HCT116 (cell line): ENCODE results near the gene USP47. TPM values are rescaled to one million over a fixed set of nuclear protein-coding genes. Genes with fewer than 3 reads are reported as not detected.

Source experiments
- ATAC-seq: fragments of 200-7000 bp; cut with Tn5 transposase; 2 replicates; pipeline ENCODE4 v1.9.1; 2020; ENCODE audit warnings: mild to moderate bottlenecking, moderate library complexity
- Bru-seq: library from RNA; stranded (reverse); fragments of 400-500 nt; gene quantifications from one replicate; lab custom pipeline; 2021; lab: Mats Ljungman, UMichigan
- BruChase-seq, 2 experiments: library from RNA; stranded (reverse); fragments of 400-500 nt; gene quantifications; one replicate each; lab custom pipeline; 2021; lab: Mats Ljungman, UMichigan
- BruUV-seq: library from RNA; stranded (reverse); fragments of 400-500 nt; replicated peaks from 2 replicates; lab custom pipeline; 2021; lab: Mats Ljungman, UMichigan
- CTCF ChIA-PET: fragments of 300-600 bp; sonication (Branson Sonifier 250); formaldehyde crosslinking; loops from one replicate; lab custom pipeline; 2021; ENCODE audit warnings: antibody characterized with exemption; lab: Charles Lee
- POLR2A ChIA-PET: fragments of 300-600, 350-600 bp; sonication (Branson Sonifier 250); formaldehyde crosslinking; loops from one replicate; lab custom pipeline; 2021; ENCODE audit warnings: antibody characterized with exemption; lab: Charles Lee
- RAD21 ChIA-PET, 2 experiments: fragments of 300-600 bp; sonication (Branson Sonifier 250); formaldehyde crosslinking; loops; one replicate each; lab custom pipeline; 2023; ENCODE audit warnings: low total read pairs in 2 of 2; ENCODE audit not compliant: uncharacterized antibody in 2 of 2, unreplicated experiment in 2 of 2, low non-redundant PET in 1 of 2; lab: Charles Lee
- DNase-seq: peaks from one replicate; pipeline ENCODE4 v3.0.0-alpha.2; 2010; ENCODE audit warnings: low read depth, low spot score
- H2AFZ ChIP-seq: fragments of 200-600 bp; shearing (Covaris generic), sonication (generic); 2 replicates; pipeline ENCODE4 v1.6.1; 2017; ENCODE audit warnings: low read depth, mixed run types, mixed read lengths, antibody characterized with exemption, low read length; ENCODE audit not compliant: poor library complexity, severe bottlenecking
- H3K27ac ChIP-seq: 2 replicates; pipeline ENCODE4 v1.5.1; 2012; ENCODE audit warnings: low read depth, low read length
- H3K27me3 ChIP-seq: fragments of 200-600 bp; sonication (generic); 2 replicates; pipeline ENCODE4 v1.6.1; 2016; ENCODE audit warnings: mixed run types, low read length, mixed read lengths; ENCODE audit not compliant: insufficient read depth
- H3K36me3 ChIP-seq, 2 experiments: fragments of 200-500 bp in 1 of 2; fragments of 200-600 bp in 1 of 2; sonication (Bioruptor generic) in 1 of 2; sonication (generic) in 1 of 2; 2 replicates each; pipeline versions ENCODE4 v1.5.1 to v1.6.1; 2014 to 2016; ENCODE audit warnings: low read length in 2 of 2, inconsistent platforms in 1 of 2, mixed read lengths in 1 of 2, mixed run types in 1 of 2; ENCODE audit not compliant: insufficient read depth in 2 of 2, control insufficient read depth in 1 of 2
- H3K4me1 ChIP-seq, 2 experiments: fragments of 200-600 bp in 1 of 2; sonication (generic) in 1 of 2; 2 replicates each; pipeline versions ENCODE4 v1.5.1 to v1.6.1; 2012 to 2017; ENCODE audit warnings: low read length in 2 of 2, inconsistent platforms in 1 of 2, mild to moderate bottlenecking in 1 of 2, mixed read lengths in 1 of 2, mixed run types in 1 of 2, moderate library complexity in 1 of 2; ENCODE audit not compliant: insufficient read depth in 2 of 2, control insufficient read depth in 1 of 2
- H3K4me2 ChIP-seq: fragments of 200-600 bp; sonication (generic); 2 replicates; pipeline ENCODE4 v1.6.1; 2017; ENCODE audit warnings: mixed run types, low read length, mixed read lengths
- H3K4me3 ChIP-seq, 2 experiments: fragments of 200-600 bp in 1 of 2; sonication (generic) in 1 of 2; replicated peaks in 1 of 2; 2 replicates each; pipeline ENCODE4 v1.5.1; 2011 to 2016; ENCODE audit warnings: low read length in 2 of 2, control low read depth in 1 of 2, low read depth in 1 of 2, mild to moderate bottlenecking in 1 of 2, mixed read lengths in 1 of 2, mixed run types in 1 of 2
- H3K79me2 ChIP-seq: fragments of 200-600 bp; sonication (generic); 2 replicates; pipeline ENCODE4 v1.6.1; 2017; ENCODE audit warnings: mild to moderate bottlenecking, mixed run types, low read length, moderate library complexity, mixed read lengths; ENCODE audit not compliant: insufficient read depth
- H3K9ac ChIP-seq: fragments of 200-600 bp; sonication (generic); 2 replicates; pipeline ENCODE4 v1.6.1; 2016; ENCODE audit warnings: low read length, mixed read lengths
- H3K9me2 ChIP-seq: fragments of 200-600 bp; sonication (generic), shearing (Covaris generic); 2 replicates; pipeline ENCODE4 v1.6.1; 2017; ENCODE audit warnings: mixed run types, mild to moderate bottlenecking, moderate library complexity; ENCODE audit not compliant: insufficient read depth
- H3K9me3 ChIP-seq, 2 experiments: fragments of 200-500 bp in 1 of 2; fragments of 200-600 bp in 1 of 2; sonication (Bioruptor generic) in 1 of 2; sonication (generic) in 1 of 2; 2 replicates each; pipeline ENCODE4 v1.6.1; 2014 to 2017; ENCODE audit warnings: low read length in 2 of 2, mixed read lengths in 2 of 2, inconsistent platforms in 1 of 2, low read depth in 1 of 2, mild to moderate bottlenecking in 1 of 2, mixed run types in 1 of 2, moderate library complexity in 1 of 2; ENCODE audit not compliant: control insufficient read depth in 1 of 2, insufficient read depth in 1 of 2
- H4K20me1 ChIP-seq: fragments of 200-600 bp; sonication (generic), shearing (Covaris generic); 2 replicates; pipeline ENCODE4 v1.6.1; 2017; ENCODE audit warnings: mixed run types, mild to moderate bottlenecking, moderate library complexity; ENCODE audit not compliant: insufficient read depth
- ATF3 ChIP-seq: IDR thresholded peaks from 2 replicates; pipeline ENCODE4 v1.6.1; 2012
- CBX3 ChIP-seq: IDR thresholded peaks from 2 replicates; pipeline ENCODE4 v1.6.1; 2012; ENCODE audit warnings: low read depth
- CEBPB ChIP-seq: IDR thresholded peaks from 2 replicates; pipeline ENCODE4 v1.6.1; 2012; ENCODE audit warnings: low read depth
- CTCF ChIP-seq, 3 experiments: fragments of 200-600 bp in 1 of 3; sonication (generic) in 1 of 3; IDR thresholded peaks in 2 of 3; conservative IDR thresholded peaks in 1 of 3; 2 replicates each; pipeline ENCODE4 v1.5.1; 2012 to 2017; ENCODE audit warnings: low read depth in 2 of 3, low read length in 2 of 3, antibody characterized with exemption in 1 of 3, borderline replicate concordance in 1 of 3, control low read depth in 1 of 3, mild to moderate bottlenecking in 1 of 3, mixed read lengths in 1 of 3, mixed run types in 1 of 3, moderate library complexity in 1 of 3; ENCODE audit not compliant: insufficient read depth in 1 of 3
- EGR1 ChIP-seq: IDR thresholded peaks from 2 replicates; pipeline ENCODE4 v1.6.1; 2012; ENCODE audit warnings: low read depth
- ELF1 ChIP-seq: IDR thresholded peaks from 2 replicates; pipeline ENCODE4 v1.6.1; 2012; ENCODE audit warnings: low read depth, borderline replicate concordance
- EZH2phosphoT487 ChIP-seq: fragments of 200-600 bp; IDR thresholded peaks from 2 replicates; pipeline ENCODE4 v1.6.1; 2018; ENCODE audit warnings: antibody characterized with exemption, borderline replicate concordance
- FOSL1 ChIP-seq: IDR thresholded peaks from 2 replicates; pipeline ENCODE4 v1.6.1; 2012; ENCODE audit warnings: low read depth
- JUND ChIP-seq: IDR thresholded peaks from 2 replicates; pipeline ENCODE4 v1.6.1; 2012
- MAX ChIP-seq: IDR thresholded peaks from 2 replicates; pipeline ENCODE4 v1.6.1; 2012
- POLR2A ChIP-seq: IDR thresholded peaks from 2 replicates; pipeline ENCODE4 v1.7.0; 2011; ENCODE audit warnings: borderline replicate concordance; ENCODE audit not compliant: insufficient read depth, insufficient read length; ENCODE audit errors: extremely low read depth
- POLR2AphosphoS5 ChIP-seq: IDR thresholded peaks from 2 replicates; pipeline ENCODE4 v1.6.1; 2011; ENCODE audit warnings: mild to moderate bottlenecking, low read depth, low read length, moderate library complexity
- REST ChIP-seq: IDR thresholded peaks from 2 replicates; pipeline ENCODE4 v1.6.1; 2012; ENCODE audit warnings: low read depth
- SIN3A ChIP-seq: IDR thresholded peaks from 2 replicates; pipeline ENCODE4 v1.6.1; 2012; ENCODE audit warnings: low read depth
- SP1 ChIP-seq: IDR thresholded peaks from 2 replicates; pipeline ENCODE4 v1.6.1; 2012; ENCODE audit warnings: low read depth
- SRF ChIP-seq: IDR thresholded peaks from 2 replicates; pipeline ENCODE4 v1.6.1; 2012; ENCODE audit warnings: low read depth
- TCF7L2 ChIP-seq: IDR thresholded peaks from 2 replicates; pipeline ENCODE4 v1.7.0; 2011; ENCODE audit warnings: borderline replicate concordance, inconsistent platforms; ENCODE audit not compliant: insufficient read depth, insufficient read length; ENCODE audit errors: extremely low read depth
- YY1 ChIP-seq: IDR thresholded peaks from 2 replicates; pipeline ENCODE4 v1.6.1; 2011; ENCODE audit warnings: low read length, low read depth, moderate library complexity, mild to moderate bottlenecking; ENCODE audit not compliant: insufficient replicate concordance; ENCODE audit errors: extremely low read depth
- ZFX ChIP-seq: fragments of 450-650 bp; IDR thresholded peaks from 2 replicates; pipeline ENCODE4 v1.6.1; 2017
- ZNF274 ChIP-seq: fragments of 200-500 bp; sonication (Bioruptor generic); IDR thresholded peaks from 2 replicates; pipeline ENCODE4 v1.6.1; 2014; ENCODE audit warnings: mild to moderate bottlenecking, low read depth, low read length, inconsistent platforms
- intact Hi-C: fragments of 100-400 bp; cut with micrococcal nuclease; formaldehyde crosslinking; loops from 2 replicates; pipeline ENCODE4 v1.10.0; 2022
- long read RNA-seq: library from polyadenylated mRNA; unstranded; transcript quantifications from one replicate; pipeline ENCODE4 v2.0.0, GENCODE V29; 2021; ENCODE audit not compliant: unreplicated experiment
- polyA plus RNA-seq: library from polyadenylated mRNA; unstranded; fragments of >200 nt; gene quantifications from 2 replicates; pipeline ENCODE4 v1.2.1, GENCODE V29; 2012; ENCODE audit warnings: missing spikeins
- total RNA-seq: library from RNA; stranded (reverse); gene quantifications from one replicate; pipeline ENCODE4 v1.2.1, GENCODE V29; 2021; ENCODE audit not compliant: unreplicated experiment

The USP47 gene
- total RNA-seq (18.9 TPM), Bru-seq, nascent RNA (percentile 89 among the genes with signal in this experiment), BruChase-seq, experiment 1, labeled RNA remaining after a 6-hour chase (percentile 81 among the genes with signal in this experiment), BruChase-seq, experiment 2, labeled RNA remaining after a 2-hour chase (percentile 85 among the genes with signal in this experiment)
- polyA plus RNA-seq: 7.6 and 8.9 TPM in 2 replicates
- long read RNA-seq, full-length matches to known transcripts: 52 of 103 reads
- long read RNA-seq, partial matches to known transcripts: 33 of 103 reads
- long read RNA-seq, other reads (novel, unspliced or antisense): 18 of 103 reads

- Histone ChIP-seq H3K79me2 (peaks cover 51% of the 10 kb centered on the region), H3K36me3 (no peaks in the 10 kb centered on the region), H3K9me3 (no peaks in the 10 kb centered on the region), H3K4me1 (peaks cover 32 to 42% of the 10 kb centered on the region in 2 experiments), H2AFZ (peak within 1 kb of the TSS; percentile 69), H3K4me3 (peak within 1 kb of the TSS; percentile 81 to 88), H3K27me3 (no peaks in the 10 kb centered on the region), H3K9me2 (no peaks in the 10 kb centered on the region), H4K20me1 (peaks cover 6% of the 10 kb centered on the region; the same call in 1 of the 2 replicates), H3K9ac (peak within 1 kb of the TSS; percentile 86), H3K4me2 (peak within 1 kb of the TSS; percentile 89), H3K27ac (peak within 1 kb of the TSS; percentile 97)
- ChIA-PET POLR2A (interaction anchor here (1.3 to 1.4 kb wide), 2 partner anchors 10 to 31 kb away, joined by 3 to 6 read pairs; no protein-coding TSS in a partner anchor), RAD21 (interaction anchor here in 1 of 2 experiments (0.7 kb wide), 1 partner anchor 770 kb away, joined by 6 read pairs; no protein-coding TSS in a partner anchor), CTCF (interaction anchor here (1.1 to 1.4 kb wide), 2 partner anchors 26 to 202 kb away, joined by 3 read pairs; no protein-coding TSS in a partner anchor)
- no TSS peak for BruUV-seq
- intact Hi-C loops: loop anchor here (2.0 kb wide), 1 partner anchor 31 kb away; no protein-coding TSS in a partner anchor
- ATAC-seq: peak; percentile 83
- DNase-seq: peak; percentile 76
- TF ChIP-seq POLR2AphosphoS5: peak; percentile 89
- TF ChIP-seq SRF: no peak
- TF ChIP-seq SIN3A: 0 out of 2 replicates have a peak, but pooled peaks have one; percentile 25
- TF ChIP-seq CEBPB: no peak
- TF ChIP-seq SP1: no peak
- no peak for TF ChIP-seq FOSL1
- no peak for TF ChIP-seq REST
- TF ChIP-seq ATF3: no peak
- TF ChIP-seq ZNF274: no peak
- no peak for TF ChIP-seq ELF1
- peak in 2 of 3 experiments; percentile 48 to 56; a peak in 3 of 6 replicates for TF ChIP-seq CTCF (IDR thresholded peaks at IDR 0.05 in 2 of 3, conservative IDR thresholded peaks at IDR 0.05 in 1 of 3; ENCODE audit: borderline replicate concordance in 1 of 3, insufficient read depth in 1 of 3, low read depth in 2 of 3, low read length in 2 of 3)
- no peak for TF ChIP-seq EZH2phosphoT487
- TF ChIP-seq JUND: no peak
- no peak for TF ChIP-seq CBX3
- TF ChIP-seq YY1: peak; percentile 98
- peak; percentile 31 for TF ChIP-seq MAX
- peak; percentile 92 for TF ChIP-seq POLR2A
- peak; percentile 99 for TF ChIP-seq ZFX
- TF ChIP-seq TCF7L2: no peak
- no peak for TF ChIP-seq EGR1
Observed at GRCh38 chr11:11841723-11842420, at the start of gene USP47. Gene USP47, plus strand, starts transcription at chr11:11841972. Its CDS starts 214 bp downstream, at chr11:11842186.
